ENCODE measurements around the gene ACBD7. TPM values are rescaled to one million over a fixed set of nuclear protein-coding genes. Genes with fewer than 3 reads are reported as not detected.

ACBD7 gene
- total and polyA plus RNA-seq, 2 donors (not counting 1 experiment from before 2014, with no cell fraction given), result 0.09 to 0.54 TPM

GRCh38 chr10:15058689-15059088 is 29.9 kb downstream of the ACBD7 start:
- H3K27ac ChIP-seq (ENCODE audit: low read length in 2 of 2), result no peak overlapping the region
- TF ChIP-seq EZH2 (IDR thresholded peaks at IDR 0.05; ENCODE audit: borderline replicate concordance, insufficient read depth, low read depth, low read length, poor library complexity, severe bottlenecking) (no peak), CTCF (IDR thresholded peaks at IDR 0.05) (no peak)
- no peak overlapping the region for H2AFZ ChIP-seq (ENCODE audit: insufficient read depth, low read depth, low read length, poor library complexity, severe bottlenecking)
- H3K9ac ChIP-seq (ENCODE audit: low read length), result no peak overlapping the region
- H3K4me1 Mint-ChIP-seq, result no peaks in the 10 kb centered on the region
- H3K4me3 Mint-ChIP-seq, result no peak overlapping the region
- H3K27me3 ChIP-seq (replicated peaks in 1 of 4; ENCODE audit: control extremely low read depth in 1 of 4, control insufficient read depth in 3 of 4, insufficient read depth in 4 of 4, low read length in 3 of 4), result peaks cover 0 to 6% (median 2%) of the 10 kb centered on the region in 4 experiments
- intact Hi-C loops (cut with micrococcal nuclease), result no loop called here
- peaks cover 10% of the 10 kb centered on the region for H3K9me3 Mint-ChIP-seq (ENCODE audit: insufficient read depth)
- DNase-seq, result no peak
- POLR2A ChIA-PET, result no interaction called here
- no peak overlapping the region for H3K27ac Mint-ChIP-seq
- no peak overlapping the region for H3K4me2 ChIP-seq (replicated peaks; ENCODE audit: low read depth, low read length, poor library complexity, severe bottlenecking)
- H3K27me3 Mint-ChIP-seq, result peaks cover 36% of the 10 kb centered on the region
- H3K9me3 ChIP-seq (ENCODE audit: control extremely low read depth in 1 of 3, control insufficient read depth in 2 of 3, insufficient read depth in 1 of 3, low read length in 2 of 3), result peaks cover 0 to 7% (median 5%) of the 10 kb centered on the region in 3 donors
- H3K36me3 ChIP-seq (replicated peaks in 1 of 2; ENCODE audit: control extremely low read depth in 1 of 2, control insufficient read depth in 1 of 2, extremely low read depth in 1 of 2, insufficient read depth in 2 of 2, low read length in 1 of 2), result no peaks in the 10 kb centered on the region
- no peaks in the 10 kb centered on the region for H4K20me1 ChIP-seq (ENCODE audit: control insufficient read depth, insufficient read depth, low read length, poor library complexity, severe bottlenecking)
- WGBS (ENCODE audit: insufficient coverage), result no CpG with 5 or more reads among the region's 1 CpG
- no peak overlapping the region for H3K4me3 ChIP-seq (ENCODE audit: control extremely low read depth in 1 of 5, extremely low read depth in 1 of 5, insufficient read depth in 1 of 5, low read depth in 2 of 5, low read length in 4 of 5)
- CTCF ChIA-PET, result no interaction called here
- H3K4me1 ChIP-seq (ENCODE audit: control insufficient read depth in 2 of 2, insufficient read depth in 2 of 2, low read length in 2 of 2), result no peaks in the 10 kb centered on the region
- no peak for ATAC-seq (ENCODE audit: low read depth)
- no peaks in the 10 kb centered on the region for H3K79me2 ChIP-seq (ENCODE audit: control insufficient read depth, insufficient read depth, low read length)

- Mint-ChIP-seq H3K27ac (no peak overlapping the region), H3K4me3 (no peak overlapping the region), H3K9me3 (ENCODE audit: insufficient read depth) (no peaks in the 10 kb centered on the region), H3K27me3 (peaks cover 14% of the 10 kb centered on the region), H3K4me1 (no peaks in the 10 kb centered on the region)
- H3K36me3 ChIP-seq (replicated peaks in 1 of 2; ENCODE audit: control extremely low read depth in 1 of 2, control insufficient read depth in 1 of 2, extremely low read depth in 1 of 2, insufficient read depth in 2 of 2, low read length in 1 of 2), result no peaks in the 10 kb centered on the region
- H3K27me3 ChIP-seq (replicated peaks in 1 of 4; ENCODE audit: control extremely low read depth in 1 of 4, control insufficient read depth in 3 of 4, insufficient read depth in 4 of 4, low read length in 3 of 4), result peaks cover 0 to 3% (median 0%) of the 10 kb centered on the region in 4 experiments
- H3K4me1 ChIP-seq (ENCODE audit: control insufficient read depth in 2 of 2, insufficient read depth in 2 of 2, low read length in 2 of 2), result no peaks in the 10 kb centered on the region
- ATAC-seq (ENCODE audit: low read depth) (no peak), DNase-seq (no peak)
- H3K4me2 ChIP-seq (replicated peaks; ENCODE audit: low read depth, low read length, poor library complexity, severe bottlenecking), result no peak overlapping the region
- 100% methylated on average over 3 of the region's 3 CpGs for WGBS (ENCODE audit: insufficient coverage)
- ChIA-PET POLR2A (no interaction called here), CTCF (no interaction called here)
- intact Hi-C loops (cut with micrococcal nuclease), result no loop called here
- no peaks in the 10 kb centered on the region for H3K9me3 ChIP-seq (ENCODE audit: control extremely low read depth in 1 of 3, control insufficient read depth in 2 of 3, insufficient read depth in 1 of 3, low read length in 2 of 3)
- H3K9ac ChIP-seq (ENCODE audit: low read length), result no peak overlapping the region
- no peak overlapping the region for H2AFZ ChIP-seq (ENCODE audit: insufficient read depth, low read depth, low read length, poor library complexity, severe bottlenecking)
- H3K27ac ChIP-seq (ENCODE audit: low read length in 2 of 2), result no peak overlapping the region
- no peak overlapping the region for H3K4me3 ChIP-seq (ENCODE audit: control extremely low read depth in 1 of 5, extremely low read depth in 1 of 5, insufficient read depth in 1 of 5, low read depth in 2 of 5, low read length in 4 of 5)
- H3K79me2 ChIP-seq (ENCODE audit: control insufficient read depth, insufficient read depth, low read length), result no peaks in the 10 kb centered on the region
- TF ChIP-seq CTCF (IDR thresholded peaks at IDR 0.05), result no peak
- no peak for TF ChIP-seq EZH2 (IDR thresholded peaks at IDR 0.05; ENCODE audit: borderline replicate concordance, insufficient read depth, low read depth, low read length, poor library complexity, severe bottlenecking)
- no peaks in the 10 kb centered on the region for H4K20me1 ChIP-seq (ENCODE audit: control insufficient read depth, insufficient read depth, low read length, poor library complexity, severe bottlenecking)
Measured at GRCh38 chr10:15053061-15053460, 35.5 kb downstream of the ACBD7 start.
